ENCODE results near the gene KLF12. TPM values are rescaled to one million over a fixed set of nuclear protein-coding genes. Genes with fewer than 3 reads are reported as not detected.

The KLF12 gene
- total RNA-seq, 1 donor from 2014 or later, result 26.9 TPM

GRCh38 chr13:74093691-74094090 is 40.5 kb downstream of the KLF12 start:
- Mint-ChIP-seq H3K4me1 (ENCODE audit: unreplicated experiment) (peaks cover 17% of the 10 kb centered on the region), H3K9me3 (ENCODE audit: unreplicated experiment) (no peaks in the 10 kb centered on the region), H3K27me3 (ENCODE audit: unreplicated experiment) (peaks cover 2% of the 10 kb centered on the region), H3K36me3 (ENCODE audit: low read depth, unreplicated experiment) (no peaks in the 10 kb centered on the region), H3K4me3 (ENCODE audit: unreplicated experiment) (no peak overlapping the region), H3K27ac (ENCODE audit: unreplicated experiment) (no peak overlapping the region)
- no peak for DNase-seq (ENCODE audit: low spot score)
- TF ChIP-seq CTCF (IDR thresholded peaks at IDR 0.05; ENCODE audit: unreplicated experiment), result no peak

- Mint-ChIP-seq H3K9me3 (ENCODE audit: unreplicated experiment) (no peaks in the 10 kb centered on the region), H3K4me1 (ENCODE audit: unreplicated experiment) (peaks cover 21% of the 10 kb centered on the region), H3K27me3 (ENCODE audit: unreplicated experiment) (peaks cover 4% of the 10 kb centered on the region), H3K4me3 (ENCODE audit: unreplicated experiment) (no peak overlapping the region), H3K36me3 (ENCODE audit: low read depth, unreplicated experiment) (no peaks in the 10 kb centered on the region), H3K27ac (ENCODE audit: unreplicated experiment) (peak overlapping the region; percentile 44)
- DNase-seq (ENCODE audit: low spot score), result no peak
- TF ChIP-seq CTCF (IDR thresholded peaks at IDR 0.05; ENCODE audit: unreplicated experiment), result no peak
Measured at GRCh38 chr13:74092711-74093110, 41.5 kb downstream of the KLF12 start.

GRCh38 chr13:74090869-74091605 is 43.2 kb downstream of the KLF12 start:
- Mint-ChIP-seq H3K27me3 (ENCODE audit: unreplicated experiment) (peaks cover 4% of the 10 kb centered on the region), H3K27ac (ENCODE audit: unreplicated experiment) (no peak overlapping the region)
- DNase-seq (ENCODE audit: low spot score), result no peak

GRCh38 chr13:74090397-74090796 is 43.8 kb downstream of the KLF12 start:
- Mint-ChIP-seq H3K4me1 (ENCODE audit: unreplicated experiment) (peaks cover 19% of the 10 kb centered on the region), H3K36me3 (ENCODE audit: low read depth, unreplicated experiment) (no peaks in the 10 kb centered on the region), H3K4me3 (ENCODE audit: unreplicated experiment) (no peak overlapping the region), H3K9me3 (ENCODE audit: unreplicated experiment) (no peaks in the 10 kb centered on the region), H3K27me3 (ENCODE audit: unreplicated experiment) (peaks cover 4% of the 10 kb centered on the region), H3K27ac (ENCODE audit: unreplicated experiment) (no peak overlapping the region)
- no peak for TF ChIP-seq CTCF (IDR thresholded peaks at IDR 0.05; ENCODE audit: unreplicated experiment)
- no peak for DNase-seq (ENCODE audit: low spot score)

More at GRCh38 chr13:74090869-74091605, 43.2 kb downstream of the KLF12 start:
- no peaks in the 10 kb centered on the region for H3K36me3 Mint-ChIP-seq (ENCODE audit: low read depth, unreplicated experiment)
- no peak for TF ChIP-seq CTCF (IDR thresholded peaks at IDR 0.05; ENCODE audit: unreplicated experiment)
- no peak overlapping the region for H3K4me3 Mint-ChIP-seq (ENCODE audit: unreplicated experiment)
- peaks cover 19% of the 10 kb centered on the region for H3K4me1 Mint-ChIP-seq (ENCODE audit: unreplicated experiment)
- H3K9me3 Mint-ChIP-seq (ENCODE audit: unreplicated experiment), result no peaks in the 10 kb centered on the region

- no peak for TF ChIP-seq CTCF (IDR thresholded peaks at IDR 0.05; ENCODE audit: unreplicated experiment)
- Mint-ChIP-seq H3K4me1 (ENCODE audit: unreplicated experiment) (peaks cover 26% of the 10 kb centered on the region), H3K9me3 (ENCODE audit: unreplicated experiment) (no peaks in the 10 kb centered on the region), H3K36me3 (ENCODE audit: low read depth, unreplicated experiment) (no peaks in the 10 kb centered on the region), H3K27me3 (ENCODE audit: unreplicated experiment) (peaks cover 4% of the 10 kb centered on the region), H3K4me3 (ENCODE audit: unreplicated experiment) (no peak overlapping the region), H3K27ac (ENCODE audit: unreplicated experiment) (no peak overlapping the region)
- no peak for DNase-seq (ENCODE audit: low spot score)
Measured at GRCh38 chr13:74087357-74087756, 46.8 kb downstream of the KLF12 start.

All from endothelial cell (in vitro differentiated cells).